ENCODE data around the gene PAAF1. TPM values are rescaled to one million over a fixed set of nuclear protein-coding genes. Genes with fewer than 3 reads are reported as not detected.

The PAAF1 gene
- total RNA-seq, 4 donors from 2014 or later, result 10.7 to 15.4 (median 13.7) TPM

DNA sequence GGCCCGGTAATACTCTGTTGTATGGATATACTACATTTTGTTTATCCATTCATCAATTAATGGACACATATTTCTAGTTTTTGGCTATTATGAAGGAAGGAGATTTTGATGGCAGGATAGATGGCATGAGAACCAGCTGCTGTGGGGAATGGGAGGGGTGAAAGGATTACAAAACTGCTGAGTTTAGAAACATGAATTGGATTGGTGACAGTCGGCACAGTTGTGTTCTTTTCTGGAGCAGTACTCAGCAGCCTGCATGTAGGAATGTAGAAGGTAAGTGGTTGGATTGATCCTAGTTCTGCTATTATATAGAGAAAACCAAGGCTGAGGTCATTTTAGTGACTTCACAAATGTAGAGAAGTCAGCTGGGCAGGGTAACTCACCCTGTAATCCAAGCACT lies 7.1 kb downstream of the PAAF1 start:
- no peak for DNase-seq (ENCODE audit: low spot score in 2 of 2)
- Histone ChIP-seq H3K4me1 (no peaks in the 10 kb centered on the region), H3K36me3 (peaks cover 11% of the 10 kb centered on the region), H3K9me3 (no peaks in the 10 kb centered on the region), H3K27ac (no peak overlapping the region), H3K27me3 (no peaks in the 10 kb centered on the region), H3K4me3 (no peak overlapping the region)
- TF ChIP-seq POLR2A (IDR thresholded peaks at IDR 0.05) (no peak), POLR2AphosphoS5 (IDR thresholded peaks at IDR 0.05) (no peak), EP300 (IDR thresholded peaks at IDR 0.05) (no peak)
- TF ChIP-seq, protein P1, sequence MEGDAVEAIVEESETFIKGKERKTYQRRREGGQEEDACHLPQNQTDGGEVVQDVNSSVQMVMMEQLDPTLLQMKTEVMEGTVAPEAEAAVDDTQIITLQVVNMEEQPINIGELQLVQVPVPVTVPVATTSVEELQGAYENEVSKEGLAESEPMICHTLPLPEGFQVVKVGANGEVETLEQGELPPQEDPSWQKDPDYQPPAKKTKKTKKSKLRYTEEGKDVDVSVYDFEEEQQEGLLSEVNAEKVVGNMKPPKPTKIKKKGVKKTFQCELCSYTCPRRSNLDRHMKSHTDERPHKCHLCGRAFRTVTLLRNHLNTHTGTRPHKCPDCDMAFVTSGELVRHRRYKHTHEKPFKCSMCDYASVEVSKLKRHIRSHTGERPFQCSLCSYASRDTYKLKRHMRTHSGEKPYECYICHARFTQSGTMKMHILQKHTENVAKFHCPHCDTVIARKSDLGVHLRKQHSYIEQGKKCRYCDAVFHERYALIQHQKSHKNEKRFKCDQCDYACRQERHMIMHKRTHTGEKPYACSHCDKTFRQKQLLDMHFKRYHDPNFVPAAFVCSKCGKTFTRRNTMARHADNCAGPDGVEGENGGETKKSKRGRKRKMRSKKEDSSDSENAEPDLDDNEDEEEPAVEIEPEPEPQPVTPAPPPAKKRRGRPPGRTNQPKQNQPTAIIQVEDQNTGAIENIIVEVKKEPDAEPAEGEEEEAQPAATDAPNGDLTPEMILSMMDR (IDR thresholded peaks at IDR 0.05), result no peak
- WGBS, result 94% methylated on average over 2 of the region's 2 CpGs

DNA sequence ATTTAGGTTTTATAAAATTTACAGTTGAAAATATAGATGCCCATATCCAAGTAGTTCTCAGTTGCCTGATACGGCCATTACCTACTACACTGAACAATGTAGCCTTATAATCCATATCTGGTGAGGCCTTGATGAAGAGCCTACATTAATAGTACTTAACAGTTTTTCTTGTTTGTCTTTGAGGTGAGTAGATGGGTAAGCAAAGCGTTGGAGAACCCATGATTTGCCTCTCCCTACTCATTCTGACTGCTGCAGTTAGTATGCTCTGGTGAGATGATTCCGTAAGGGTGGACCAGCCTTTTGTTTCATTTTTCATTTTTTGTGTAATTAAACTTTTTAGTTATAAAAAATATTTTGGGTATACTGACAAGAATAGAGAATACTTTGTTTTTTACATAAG lies 11.4 kb downstream of the PAAF1 start:
- 97% methylated on average over 3 of the region's 3 CpGs for WGBS
- DNase-seq (ENCODE audit: low spot score in 2 of 2), result no peak
- Histone ChIP-seq H3K9me3 (no peaks in the 10 kb centered on the region), H3K36me3 (peaks cover 32% of the 10 kb centered on the region), H3K4me1 (no peaks in the 10 kb centered on the region), H3K27me3 (no peaks in the 10 kb centered on the region), H3K4me3 (no peak overlapping the region), H3K27ac (no peak overlapping the region)
- TF ChIP-seq, protein P1 (IDR thresholded peaks at IDR 0.05), result no peak
- TF ChIP-seq EP300 (IDR thresholded peaks at IDR 0.05), result no peak
- no peak for TF ChIP-seq POLR2AphosphoS5 (IDR thresholded peaks at IDR 0.05)
- no peak for TF ChIP-seq POLR2A (IDR thresholded peaks at IDR 0.05)

DNA sequence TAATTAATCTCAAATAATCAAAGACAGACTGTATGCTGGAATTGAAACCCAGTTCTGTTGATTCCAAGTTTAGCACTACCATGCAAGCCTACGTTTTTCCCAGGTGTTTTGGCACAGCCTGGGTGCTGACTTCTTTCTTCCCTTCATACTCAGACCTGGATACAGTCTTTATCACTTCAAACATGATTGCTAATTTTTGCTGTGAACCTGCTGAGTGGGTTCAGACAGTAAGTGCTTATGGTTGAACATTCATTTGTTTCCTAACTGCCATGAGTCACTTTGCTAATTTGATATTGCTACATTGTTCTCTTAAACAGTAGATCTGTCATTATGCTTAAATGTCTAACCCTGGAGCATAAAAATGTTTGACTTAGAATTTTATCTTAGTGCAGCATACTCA lies 12.2 kb downstream of the PAAF1 start:
- Histone ChIP-seq H3K4me3 (no peak overlapping the region), H3K36me3 (peaks cover 36% of the 10 kb centered on the region), H3K9me3 (no peaks in the 10 kb centered on the region), H3K4me1 (no peaks in the 10 kb centered on the region), H3K27ac (no peak overlapping the region), H3K27me3 (no peaks in the 10 kb centered on the region)
- WGBS, result 37% methylated on average over 1 of the region's 1 CpG
- no peak for DNase-seq (ENCODE audit: low spot score in 2 of 2)
- TF ChIP-seq, protein P1 (IDR thresholded peaks at IDR 0.05), result no peak
- TF ChIP-seq EP300 (IDR thresholded peaks at IDR 0.05) (no peak), POLR2A (IDR thresholded peaks at IDR 0.05) (no peak), POLR2AphosphoS5 (IDR thresholded peaks at IDR 0.05) (no peak)

DNA sequence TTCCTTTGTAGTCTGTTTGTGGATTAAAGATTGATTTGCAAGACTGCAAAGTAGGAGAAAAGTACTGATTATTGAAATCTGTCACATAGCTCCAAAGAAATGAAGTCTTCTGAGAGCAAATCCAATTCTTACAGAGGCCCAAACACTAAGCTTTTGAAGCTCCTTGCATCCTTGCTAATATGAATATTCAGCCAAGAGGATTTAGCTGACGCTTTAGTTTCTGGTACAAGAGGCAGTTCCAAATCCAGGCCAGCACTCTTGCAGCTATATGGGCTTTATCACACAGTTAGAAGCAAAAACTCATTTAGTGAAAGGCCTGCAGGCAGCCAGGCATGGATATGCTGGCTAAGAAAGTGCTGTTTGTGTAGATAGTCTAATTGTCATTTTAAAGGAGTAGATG lies 12.7 kb downstream of the PAAF1 start:
- no peak for DNase-seq (ENCODE audit: low spot score in 2 of 2)
- WGBS, result 94% methylated on average over 1 of the region's 1 CpG
- H3K36me3 ChIP-seq, result peaks cover 41% of the 10 kb centered on the region

DNA sequence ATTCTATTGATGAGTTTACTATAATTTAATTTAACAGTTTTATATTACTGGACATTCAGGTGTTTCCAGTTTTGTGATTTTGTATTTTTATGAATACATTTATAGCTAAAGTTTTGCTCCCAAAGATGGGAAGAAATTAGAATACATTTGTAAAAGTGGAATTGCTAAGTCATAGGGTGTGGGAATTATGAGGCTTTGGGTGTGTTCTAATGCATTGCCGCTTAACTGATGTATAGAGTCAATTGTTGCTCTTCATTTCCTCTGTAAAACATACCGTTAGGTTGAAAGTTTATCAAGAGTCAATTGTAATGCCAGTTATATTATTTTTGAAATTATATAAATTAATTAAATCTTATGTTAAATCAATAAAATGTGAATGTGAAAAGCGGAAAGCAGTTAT lies 16.2 kb downstream of the PAAF1 start:
- Histone ChIP-seq H3K27ac (no peak overlapping the region), H3K36me3 (peaks cover 32% of the 10 kb centered on the region), H3K27me3 (no peaks in the 10 kb centered on the region), H3K9me3 (no peaks in the 10 kb centered on the region), H3K4me1 (no peaks in the 10 kb centered on the region), H3K4me3 (no peak overlapping the region)
- no peak for DNase-seq (ENCODE audit: low spot score in 2 of 2)
- 78% methylated on average over 3 of the region's 3 CpGs for WGBS
- TF ChIP-seq POLR2A (IDR thresholded peaks at IDR 0.05), result no peak
- TF ChIP-seq, protein P1 (IDR thresholded peaks at IDR 0.05), result no peak
- no peak for TF ChIP-seq POLR2AphosphoS5 (IDR thresholded peaks at IDR 0.05)
- no peak for TF ChIP-seq EP300 (IDR thresholded peaks at IDR 0.05)

More for the DNA sequence above, 12.7 kb downstream of the PAAF1 start:
- H3K27ac ChIP-seq, result no peak overlapping the region
- no peaks in the 10 kb centered on the region for H3K4me1 ChIP-seq
- H3K9me3 ChIP-seq, result no peaks in the 10 kb centered on the region
- no peak overlapping the region for H3K4me3 ChIP-seq
- H3K27me3 ChIP-seq, result no peaks in the 10 kb centered on the region
- TF ChIP-seq POLR2AphosphoS5 (IDR thresholded peaks at IDR 0.05), result no peak
- TF ChIP-seq EP300 (IDR thresholded peaks at IDR 0.05), result no peak
- no peak for TF ChIP-seq POLR2A (IDR thresholded peaks at IDR 0.05)
- TF ChIP-seq, protein P1 (IDR thresholded peaks at IDR 0.05), result no peak

Measured in suprapubic skin (tissue), 4 donors.